AG09319 (cell line): ENCODE measurements around the gene RPL32.

Experiments used
- DNase-seq: peaks from one replicate; pipeline ENCODE4 v3.0.0-alpha.2; 2010; ENCODE audit warnings: low read depth; ENCODE audit errors: extremely low read depth
- CTCF ChIP-seq: IDR thresholded peaks from 2 replicates; pipeline ENCODE4 v1.5.1; 2011; ENCODE audit warnings: low read depth, mild to moderate bottlenecking, inconsistent platforms, low read length, moderate library complexity

Gene RPL32

GRCh38 chr3:12803371-12803770 lies 38.0 kb downstream of the RPL32 start:
- DNase-seq = no peak
- no peak for TF ChIP-seq CTCF

GRCh38 chr3:12799525-12800440 lies 41.6 kb downstream of the RPL32 start:
- no peak for DNase-seq
- TF ChIP-seq CTCF = no peak

GRCh38 chr3:12798559-12799179 lies 42.7 kb downstream of the RPL32 start:
- no peak for DNase-seq
- TF ChIP-seq CTCF = no peak

DNA sequence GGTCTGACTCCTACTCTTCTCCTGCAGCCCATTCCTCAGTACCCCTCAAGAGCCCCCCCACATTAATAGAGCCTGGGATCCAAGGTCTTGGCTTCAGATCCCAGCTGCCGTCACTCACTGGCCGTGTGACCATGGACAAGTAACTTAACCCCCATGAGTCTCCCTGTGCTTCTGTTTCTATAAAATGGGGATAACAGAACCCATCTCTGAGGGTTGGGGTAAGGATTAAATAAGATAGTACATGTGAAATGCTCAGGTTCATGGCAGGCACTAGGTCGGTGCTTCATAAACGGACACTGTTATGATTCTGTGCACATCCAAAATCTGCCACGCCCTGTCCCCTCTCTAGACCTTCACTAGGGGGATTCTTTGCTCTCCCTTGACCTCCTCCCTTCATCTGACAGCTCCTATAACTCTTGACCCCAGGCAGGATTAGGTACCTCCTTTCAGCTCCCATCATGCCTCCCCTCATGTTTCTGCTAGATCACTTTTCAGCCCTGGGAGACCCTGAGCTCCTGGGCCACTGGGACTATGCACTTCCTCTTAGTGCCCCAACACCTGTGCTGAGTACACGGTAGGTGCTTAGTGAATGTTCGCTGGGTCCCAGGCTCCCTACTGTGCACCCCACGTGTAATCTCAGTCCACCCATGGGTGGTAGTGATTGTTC lies 43.3 kb downstream of the RPL32 start:
- no peak for TF ChIP-seq CTCF

GRCh38 chr3:12797124-12797891 lies 44.1 kb downstream of the RPL32 start:
- no peak for TF ChIP-seq CTCF
- no peak for DNase-seq

More for the DNA sequence above, 43.3 kb downstream of the RPL32 start:
- no peak for DNase-seq

- no peak for DNase-seq
- TF ChIP-seq CTCF = no peak
Measured at GRCh38 chr3:12796171-12797123, 44.9 kb downstream of the RPL32 start, which contains the start of gene CAND2. TSS of gene CAND2 (plus strand) at chr3:12796680. CDS start at chr3:12796721, 41 bp downstream.
